SK-N-SH treated with all-trans-retinoic acid at 6 μM for 48 hours (cell line): ENCODE data around the gene UVRAG.

Experiments
- ATAC-seq: fragments of 200-7000 bp; cut with Tn5 transposase; 3 replicates; pipeline ENCODE4 v1.9.1; 2020; ENCODE audit warnings: mild to moderate bottlenecking, moderate library complexity
- ARNTL ChIP-seq: fragments of 450-650 bp; formaldehyde crosslinking; IDR thresholded peaks from 2 replicates; pipeline ENCODE4 v1.5.0; 2020; ENCODE audit warnings: low read depth, mild to moderate bottlenecking, moderate library complexity, borderline replicate concordance
- BACH2 ChIP-seq: fragments of 250-450 bp; sonication (Bioruptor Pico); IDR thresholded peaks from 2 replicates; pipeline ENCODE4 v1.9.0; 2021; ENCODE audit warnings: mild to moderate bottlenecking, borderline replicate concordance
- CREB5 ChIP-seq: fragments of 250-450 bp; sonication (Bioruptor Pico); IDR thresholded peaks from 2 replicates; pipeline ENCODE4 v1.5.1; 2020; ENCODE audit warnings: low read depth, mild to moderate bottlenecking, moderate library complexity
- CSDC2 ChIP-seq: fragments of 250-450 bp; sonication (Bioruptor Pico); IDR thresholded peaks from 2 replicates; pipeline ENCODE4 v1.5.0; 2020; ENCODE audit warnings: mild to moderate bottlenecking, moderate library complexity
- CSRNP3 ChIP-seq: fragments of 250-450 bp; sonication (Bioruptor Pico); IDR thresholded peaks from 2 replicates; pipeline ENCODE4 v1.5.1; 2021; ENCODE audit warnings: mild to moderate bottlenecking, moderate library complexity
- ESRRG ChIP-seq: fragments of 250-450 bp; sonication (Bioruptor Pico); IDR thresholded peaks from 2 replicates; pipeline ENCODE4 v1.6.1; 2021; ENCODE audit warnings: mild to moderate bottlenecking
- GLIS3 ChIP-seq: fragments of 250-450 bp; sonication (Bioruptor Pico); IDR thresholded peaks from 2 replicates; pipeline ENCODE4 v1.5.0; 2020; ENCODE audit warnings: mild to moderate bottlenecking, moderate library complexity
- ISL1 ChIP-seq: fragments of 250-450 bp; sonication (Bioruptor Pico); IDR thresholded peaks from 2 replicates; pipeline ENCODE4 v2.1.2; 2022; ENCODE audit warnings: mild to moderate bottlenecking, moderate library complexity
- OSR1 ChIP-seq: fragments of 250-450 bp; sonication (Bioruptor Pico); IDR thresholded peaks from 2 replicates; pipeline ENCODE4 v1.8.0; 2022; ENCODE audit warnings: moderate library complexity, mild to moderate bottlenecking, inconsistent platforms
- PATZ1 ChIP-seq: fragments of 250-450 bp; sonication (Bioruptor Pico); IDR thresholded peaks from 2 replicates; pipeline ENCODE4 v1.8.0; 2020; ENCODE audit warnings: mild to moderate bottlenecking, moderate library complexity, borderline replicate concordance
- POU6F1 ChIP-seq: fragments of 250-450 bp; sonication (Bioruptor Pico); IDR thresholded peaks from 2 replicates; pipeline ENCODE4 v1.8.0; 2021; ENCODE audit warnings: low read depth, mild to moderate bottlenecking, moderate library complexity, borderline replicate concordance
- PPARA ChIP-seq: fragments of 250-450 bp; sonication (Bioruptor Pico); IDR thresholded peaks from 2 replicates; pipeline ENCODE4 v1.5.0; 2020; ENCODE audit warnings: mild to moderate bottlenecking, borderline replicate concordance
- RARB ChIP-seq: fragments of 250-450 bp; sonication (Bioruptor Pico); IDR thresholded peaks from 2 replicates; pipeline ENCODE4 v1.8.0; 2021; ENCODE audit warnings: mild to moderate bottlenecking, moderate library complexity
- SNAI2 ChIP-seq: fragments of 250-450 bp; sonication (Bioruptor Pico); IDR thresholded peaks from 2 replicates; pipeline ENCODE4 v1.5.0; 2020; ENCODE audit warnings: mild to moderate bottlenecking, moderate library complexity
- TCF4 ChIP-seq: fragments of 250-450 bp; sonication (Bioruptor Pico); IDR thresholded peaks from 2 replicates; pipeline ENCODE4 v1.8.0; 2021; ENCODE audit warnings: mild to moderate bottlenecking, moderate library complexity, borderline replicate concordance
- TOX ChIP-seq: fragments of 250-450 bp; sonication (Bioruptor Pico); IDR thresholded peaks from 2 replicates; pipeline ENCODE4 v1.8.0; 2021; ENCODE audit warnings: mild to moderate bottlenecking, moderate library complexity, borderline replicate concordance
- TSHZ2 ChIP-seq: fragments of 250-450 bp; sonication (Bioruptor Pico); IDR thresholded peaks from 2 replicates; pipeline ENCODE4 v1.5.0; 2020; ENCODE audit warnings: mild to moderate bottlenecking, moderate library complexity
- ZC3H10 ChIP-seq: fragments of 250-450 bp; sonication (Bioruptor Pico); IDR thresholded peaks from 2 replicates; pipeline ENCODE4 v1.5.1; 2021; ENCODE audit warnings: mild to moderate bottlenecking, moderate library complexity
- ZFP3 ChIP-seq: fragments of 250-450 bp; sonication (Bioruptor Pico); IDR thresholded peaks from 2 replicates; pipeline ENCODE4 v1.5.0; 2020; ENCODE audit warnings: mild to moderate bottlenecking, moderate library complexity
- ZNF565 ChIP-seq: fragments of 450-650 bp; formaldehyde crosslinking; conservative IDR thresholded peaks from 2 replicates; pipeline ENCODE4 v1.5.0; 2020; ENCODE audit warnings: low read depth, mild to moderate bottlenecking, moderate library complexity
- ZNF70 ChIP-seq: fragments of 450-650 bp; formaldehyde crosslinking; IDR thresholded peaks from 2 replicates; pipeline ENCODE4 v1.5.0; 2020; ENCODE audit warnings: mild to moderate bottlenecking, moderate library complexity

Gene UVRAG

GRCh38 chr11:75823415-75823814, 8.4 kb downstream of the UVRAG start (continued):
- TF ChIP-seq ZFP3 (CRISPR knock-in tag), result no peak

- TF ChIP-seq ZC3H10 (CRISPR knock-in tag) (no peak), BACH2 (CRISPR knock-in tag) (no peak), PPARA (CRISPR knock-in tag) (no peak), OSR1 (no peak), ARNTL (no peak), ZNF565 (no peak), ZNF70 (CRISPR knock-in tag) (no peak), GLIS3 (CRISPR knock-in tag) (no peak), ZFP3 (CRISPR knock-in tag) (no peak), CSRNP3 (CRISPR knock-in tag) (no peak), TOX (no peak), CSDC2 (CRISPR knock-in tag) (no peak), POU6F1 (CRISPR knock-in tag) (no peak), ESRRG (CRISPR knock-in tag) (no peak), SNAI2 (CRISPR knock-in tag) (no peak), TCF4 (CRISPR knock-in tag) (no peak), RARB (CRISPR knock-in tag) (no peak), PATZ1 (CRISPR knock-in tag) (no peak), CREB5 (CRISPR knock-in tag) (no peak)
- ATAC-seq, result no peak
These were observed 8.9 kb downstream of the UVRAG start for GRCh38 chr11:75823946-75824345.

GRCh38 chr11:75826461-75827230, 11.6 kb downstream of the UVRAG start:
- no peak for ATAC-seq
- TF ChIP-seq ZNF70 (CRISPR knock-in tag) (no peak), TOX (no peak), TSHZ2 (CRISPR knock-in tag) (no peak), SNAI2 (CRISPR knock-in tag) (no peak), ISL1 (no peak), CSRNP3 (CRISPR knock-in tag) (no peak), ESRRG (CRISPR knock-in tag) (no peak), ARNTL (no peak), PPARA (CRISPR knock-in tag) (no peak), CREB5 (CRISPR knock-in tag) (no peak), GLIS3 (CRISPR knock-in tag) (no peak), TCF4 (CRISPR knock-in tag) (no peak)
- TF ChIP-seq, all 23 proteins: peak for 0
